Measurements from ENCODE around the gene MYO9A.
"Not testable (repeated sequence)": the region's sequence is repeated elsewhere in the genome, so short reads cannot be mapped to it uniquely, and the experiment has no call there.

The MYO9A gene

GRCh38 chr15:72140088-72140487 lies 22.1 kb upstream of the MYO9A start:
- no peak for DNase-seq (ENCODE audit: low read depth)

DNA sequence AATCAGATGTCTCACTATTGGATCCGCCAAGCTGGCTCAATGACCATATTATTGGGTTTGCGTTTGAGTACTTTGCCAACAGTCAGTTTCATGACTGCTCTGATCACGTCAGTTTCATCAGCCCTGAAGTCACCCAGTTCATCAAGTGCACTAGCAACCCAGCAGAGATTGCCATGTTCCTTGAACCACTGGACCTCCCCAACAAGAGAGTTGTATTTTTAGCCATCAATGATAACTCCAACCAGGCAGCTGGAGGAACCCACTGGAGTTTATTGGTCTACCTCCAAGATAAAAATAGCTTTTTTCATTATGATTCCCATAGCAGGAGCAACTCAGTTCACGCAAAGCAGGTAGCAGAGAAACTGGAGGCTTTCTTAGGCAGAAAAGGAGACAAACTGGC lies 21.7 kb upstream of the MYO9A start:
- no peak for DNase-seq (ENCODE audit: low read depth)

DNA sequence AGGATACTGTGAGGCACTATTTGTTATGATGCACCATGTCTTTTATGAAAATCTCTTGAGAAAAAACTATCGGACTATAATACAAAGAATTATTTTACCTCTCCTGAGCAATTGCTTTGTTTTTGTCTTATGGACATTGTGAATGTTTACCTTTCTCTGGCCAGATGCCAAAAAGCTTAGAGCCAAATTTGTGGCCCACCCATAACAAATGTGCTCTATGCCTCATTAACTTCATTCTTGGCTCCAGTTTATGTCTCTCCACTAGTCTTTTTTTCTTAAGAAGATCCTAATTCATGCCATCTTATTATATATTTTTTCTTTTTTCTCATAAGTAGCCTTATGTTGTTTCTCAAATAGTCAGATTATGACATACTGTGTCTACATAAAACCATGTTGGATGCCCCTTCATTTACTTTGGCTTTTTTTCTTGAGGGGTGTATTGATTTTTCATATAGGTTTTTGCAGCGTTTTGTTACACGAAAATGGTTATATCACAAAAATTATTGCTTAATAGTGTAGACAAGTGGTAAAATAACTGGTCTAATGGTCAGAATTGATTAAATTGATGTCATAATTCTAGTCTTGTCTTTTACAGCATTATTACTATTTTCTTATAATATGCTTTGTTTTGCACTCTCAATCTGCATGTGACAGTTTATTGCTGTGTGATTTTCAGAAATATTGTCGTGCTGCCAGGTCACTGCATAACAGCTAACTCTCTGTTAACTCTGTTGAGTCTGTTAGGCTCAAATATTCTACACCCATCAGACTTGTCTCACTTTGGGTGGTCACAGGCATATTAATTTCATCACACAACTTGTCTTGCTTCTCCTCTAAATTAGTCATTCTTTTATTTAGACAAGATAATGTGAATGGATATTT lies 18.5 kb upstream of the MYO9A start:
- no peak for DNase-seq (ENCODE audit: low read depth)

DNA sequence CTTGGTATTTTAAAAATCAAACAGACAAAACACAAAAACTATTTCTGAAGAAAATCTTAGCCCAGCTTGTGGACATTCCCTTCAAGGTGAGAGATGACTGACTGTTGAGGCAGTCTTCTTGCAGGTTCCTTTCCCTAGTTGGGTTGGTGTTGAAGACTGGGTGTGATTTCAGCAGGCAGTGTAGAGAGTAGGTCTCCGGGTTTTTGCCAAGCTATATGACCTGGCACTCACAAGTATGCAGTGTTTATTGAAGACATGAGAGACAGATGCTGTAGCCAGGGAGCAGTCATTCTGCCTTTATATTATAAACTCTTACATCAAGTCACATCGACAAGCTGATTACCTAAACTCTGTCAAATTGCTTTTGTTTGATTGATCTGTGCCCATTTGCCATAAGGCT lies 17.8 kb upstream of the MYO9A start:
- DNase-seq (ENCODE audit: low read depth): no peak

DNA sequence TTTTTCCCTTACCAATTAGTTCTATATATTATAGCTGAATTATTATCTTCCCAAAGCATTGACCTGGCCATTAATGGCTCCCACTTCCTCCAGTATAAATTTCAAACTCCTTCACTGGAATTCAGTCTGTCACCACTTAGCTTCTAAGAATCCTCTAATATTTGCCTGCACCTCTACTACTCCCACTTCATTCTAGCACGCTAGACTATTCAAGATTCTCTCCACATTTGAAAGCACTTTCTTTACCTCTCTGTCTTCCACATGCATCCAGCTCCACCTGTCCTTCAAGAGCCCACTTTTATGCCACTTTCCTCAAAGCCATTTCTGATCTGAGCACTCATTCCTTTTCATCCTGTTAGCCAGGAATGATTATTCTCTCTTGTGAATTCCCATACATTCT lies 15.3 kb upstream of the MYO9A start:
- no peak for DNase-seq (ENCODE audit: low read depth)

DNA sequence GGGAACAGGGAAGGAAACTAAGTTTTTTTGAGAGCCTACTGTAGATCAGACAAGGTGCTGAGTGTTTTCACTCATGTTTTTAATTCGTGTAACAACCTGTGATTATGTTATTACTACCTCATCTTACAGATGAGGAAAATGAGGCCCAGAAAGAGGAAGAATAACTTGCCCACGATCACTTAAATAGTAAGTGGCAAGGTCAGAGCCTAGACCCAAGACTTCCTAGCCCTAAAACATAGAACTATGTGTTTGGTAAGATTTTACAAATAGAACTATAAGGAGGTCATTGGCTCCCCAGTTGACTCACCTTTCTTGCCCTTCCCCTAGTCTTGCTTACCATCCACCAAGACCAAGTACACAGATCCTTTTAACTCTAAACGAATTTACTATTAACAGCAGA lies 14.0 kb upstream of the MYO9A start:
- no peak for DNase-seq (ENCODE audit: low read depth)

- DNase-seq (ENCODE audit: low read depth): no peak
These were observed 12.3 kb upstream of the MYO9A start for GRCh38 chr15:72130272-72130671.

- DNase-seq (ENCODE audit: low read depth): no peak
These were observed 10.4 kb upstream of the MYO9A start for GRCh38 chr15:72128359-72128758.

DNA sequence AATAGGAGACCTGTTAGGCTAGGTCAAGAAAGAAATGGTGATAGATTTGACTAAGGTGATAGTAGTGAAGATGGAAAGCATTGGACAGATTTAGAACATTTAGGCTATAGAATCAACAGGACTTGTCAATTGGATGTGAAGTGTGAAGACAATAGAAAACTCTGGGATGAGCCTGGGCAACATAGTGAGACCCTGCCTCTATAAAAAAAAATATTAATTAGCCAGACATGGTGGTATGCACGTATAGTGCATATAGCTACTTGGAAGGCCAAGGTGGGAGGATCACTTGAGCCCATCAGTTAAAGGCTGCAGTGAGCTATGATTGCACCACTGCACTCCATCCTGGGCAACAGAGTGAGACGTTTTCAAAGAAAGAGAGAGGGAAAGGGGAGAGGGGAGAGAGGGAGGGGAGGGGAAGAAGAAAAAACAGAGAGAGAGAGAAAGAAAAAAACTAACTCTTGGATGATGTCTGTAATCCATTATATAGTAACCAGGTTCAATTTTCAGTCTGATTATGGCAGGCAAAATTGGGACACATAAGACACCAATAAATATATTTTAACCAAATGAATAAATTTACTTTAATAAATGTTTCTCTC lies 9.9 kb upstream of the MYO9A start:
- DNase-seq (ENCODE audit: low read depth): no peak

GRCh38 chr15:72124218-72124617 lies 6.3 kb upstream of the MYO9A start:
- DNase-seq (ENCODE audit: low read depth): no peak

DNA sequence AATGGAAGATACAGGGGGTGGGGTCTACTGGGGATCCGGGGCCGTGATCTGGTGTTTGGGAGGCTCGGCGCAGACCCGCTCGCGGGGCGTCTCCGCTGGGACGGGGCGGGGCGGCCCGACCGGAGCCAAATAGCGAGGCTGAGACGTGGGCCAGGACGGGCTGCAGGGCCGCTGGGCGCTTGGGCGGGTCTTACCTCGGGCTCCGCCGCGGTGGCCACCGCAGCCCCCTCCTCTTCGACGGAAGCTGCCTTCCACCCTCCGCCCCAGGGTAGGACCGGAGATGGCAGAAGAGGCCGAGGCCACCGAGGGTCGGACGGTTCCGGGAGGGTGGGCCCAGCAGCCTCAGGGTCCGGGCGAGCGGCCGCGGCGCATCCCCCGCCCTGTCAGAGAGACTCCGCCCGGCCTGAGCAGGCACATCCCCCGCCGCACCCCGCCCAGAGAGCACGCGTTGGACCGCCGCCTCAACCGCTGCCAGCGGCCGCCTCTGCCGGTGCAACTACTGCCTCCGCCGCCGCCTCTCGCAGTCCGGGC lies 399 bp downstream of the MYO9A start:
- no peak for DNase-seq (ENCODE audit: low read depth)

- DNase-seq (ENCODE audit: low read depth): peak; percentile 4
These were observed 1.0 kb downstream of the MYO9A start for GRCh38 chr15:72116731-72117485.

- no peak for DNase-seq (ENCODE audit: low read depth)
These were observed 4.5 kb downstream of the MYO9A start for GRCh38 chr15:72113347-72114031.

DNA sequence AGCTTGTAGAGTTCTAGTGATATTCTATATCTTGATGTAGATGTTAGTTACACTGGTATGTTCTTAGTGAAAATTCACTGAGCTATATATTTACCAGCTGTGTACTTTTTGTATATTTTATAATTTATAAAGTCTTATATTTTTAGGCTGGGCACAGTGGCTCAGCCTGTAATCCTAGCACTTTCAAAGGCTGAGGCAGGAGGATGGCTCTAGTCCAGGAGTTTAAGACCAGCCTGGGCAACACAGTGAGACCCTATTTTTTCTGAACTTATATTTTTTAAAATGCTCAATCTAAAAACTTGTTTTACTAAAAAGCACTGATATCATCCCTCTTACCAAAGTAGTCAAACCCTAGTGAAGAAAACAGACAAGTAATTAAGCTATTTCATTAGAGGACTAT lies 5.1 kb downstream of the MYO9A start:
- DNase-seq (ENCODE audit: low read depth): no peak

DNA sequence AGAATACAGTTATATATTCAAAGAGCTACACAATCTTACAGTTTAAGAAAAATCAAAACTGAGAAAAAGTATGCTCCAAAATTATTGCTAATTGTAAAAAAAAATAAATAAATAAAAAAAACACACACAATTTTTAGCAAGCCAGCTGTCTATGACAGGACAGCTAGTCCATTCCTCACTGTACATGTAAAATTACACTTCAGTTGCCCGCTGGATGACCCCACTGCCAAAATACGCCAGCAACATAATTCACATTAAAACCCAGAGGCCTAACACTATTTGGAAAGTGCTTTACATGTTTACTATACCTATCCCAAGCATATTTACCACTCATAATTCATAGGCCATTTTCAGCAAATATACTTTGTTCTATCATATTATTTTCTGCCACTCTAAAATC lies 5.8 kb downstream of the MYO9A start:
- no peak for DNase-seq (ENCODE audit: low read depth)

DNA sequence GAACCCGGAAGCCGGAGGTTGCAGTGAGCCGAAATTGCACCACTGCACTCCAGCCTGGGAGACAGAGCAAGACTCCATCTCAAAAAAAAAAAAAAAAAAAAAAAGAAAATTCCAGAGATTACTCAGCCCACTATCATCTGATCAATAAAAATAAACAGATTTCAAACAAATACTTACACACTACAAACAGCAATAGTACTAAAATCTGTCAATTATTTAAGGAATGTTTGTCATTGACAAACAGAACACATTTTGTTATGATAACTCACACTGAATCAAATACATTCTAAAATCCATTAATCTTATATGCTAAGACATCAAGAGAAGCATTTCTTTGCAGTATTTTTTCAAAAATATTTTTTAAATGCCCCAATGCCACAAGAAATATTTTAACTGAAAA lies 7.6 kb downstream of the MYO9A start:
- DNase-seq (ENCODE audit: low read depth): no peak

DNA sequence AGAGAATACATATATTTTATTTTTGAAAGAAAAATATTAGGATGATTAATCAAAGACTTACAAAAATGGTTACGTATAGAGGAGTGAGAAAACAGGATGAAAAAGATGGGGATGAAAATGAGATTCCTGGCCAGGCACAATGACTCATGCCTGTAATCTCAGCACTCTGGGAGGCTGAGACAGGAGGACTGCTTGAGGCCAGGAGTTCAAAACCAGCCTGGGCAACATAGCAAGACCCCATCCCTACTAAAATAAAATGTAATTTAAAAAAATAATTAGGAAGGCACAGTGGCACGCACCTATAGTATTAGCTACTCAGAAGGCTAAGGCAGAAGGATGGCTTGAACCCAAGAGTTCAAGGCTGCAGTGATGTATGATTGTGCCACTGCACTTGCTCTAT lies 11.9 kb downstream of the MYO9A start:
- no peak for DNase-seq (ENCODE audit: low read depth)

DNA sequence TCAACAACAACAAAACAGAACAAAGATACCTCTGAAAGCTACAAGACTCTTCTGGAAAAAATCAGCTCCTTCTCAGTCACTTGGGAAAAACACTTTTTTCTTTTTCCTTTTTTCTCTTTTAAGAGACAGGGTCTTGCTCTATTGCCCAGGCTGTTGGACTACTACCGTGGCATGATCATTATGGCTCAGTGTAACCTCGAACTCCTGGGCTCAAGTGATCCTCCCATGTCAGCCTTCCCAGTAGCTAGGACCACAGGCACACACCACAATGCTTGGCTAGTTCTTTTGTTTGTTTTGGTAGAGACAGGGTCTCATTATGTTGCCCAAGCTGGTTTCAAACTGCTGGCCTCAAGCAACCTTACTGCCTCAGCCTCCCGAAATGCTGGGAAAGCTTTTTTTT lies 12.8 kb downstream of the MYO9A start:
- DNase-seq (ENCODE audit: low read depth): no peak

GRCh38 chr15:72100551-72100950 lies 17.4 kb downstream of the MYO9A start:
- not testable (repeated sequence) for DNase-seq (ENCODE audit: low read depth)

GRCh38 chr15:72099155-72099554 lies 18.8 kb downstream of the MYO9A start:
- DNase-seq (ENCODE audit: low read depth): no peak

DNA sequence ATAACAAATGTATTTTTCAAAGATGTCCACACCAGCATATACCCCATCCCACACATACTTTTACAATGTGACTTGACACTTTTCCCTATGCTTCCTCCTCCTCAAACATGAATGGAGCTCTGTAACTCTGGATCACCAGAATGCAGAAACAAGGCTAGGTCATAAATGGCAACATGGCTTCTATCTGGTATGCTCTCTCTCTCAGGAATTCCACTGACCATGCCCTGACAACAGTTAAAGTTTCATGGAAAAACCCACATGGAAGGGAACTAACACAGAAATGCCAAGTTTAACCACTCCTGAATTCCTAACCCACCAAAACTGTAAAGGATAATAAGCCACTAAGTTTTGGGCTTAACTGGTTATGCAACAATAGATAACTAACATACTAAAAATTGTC lies 19.9 kb downstream of the MYO9A start:
- DNase-seq (ENCODE audit: low read depth): no peak

DNA sequence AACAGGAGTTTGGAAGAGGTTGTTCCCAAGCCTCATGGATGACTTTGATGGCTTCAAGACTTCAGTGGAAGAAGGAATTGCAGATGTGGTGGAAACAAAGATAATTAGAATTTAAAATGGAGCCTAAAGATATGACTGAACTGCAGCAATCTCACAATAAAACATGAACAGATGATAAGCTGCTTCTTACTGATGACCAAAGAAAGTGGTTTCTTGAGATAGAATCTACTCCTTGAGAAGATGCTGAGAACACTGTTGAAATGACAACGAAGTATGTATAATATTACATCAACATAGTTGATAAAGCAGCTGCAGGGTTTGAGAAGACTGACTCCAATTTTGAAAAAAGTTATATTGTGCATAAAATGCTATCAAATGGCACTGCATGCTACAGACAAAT lies 21.2 kb downstream of the MYO9A start:
- DNase-seq (ENCODE audit: low read depth): no peak
